Mesothelial cell of epicardium (in vitro differentiated cells): ENCODE measurements around the gene KCNC3. TPM values are rescaled to one million over a fixed set of nuclear protein-coding genes. Genes with fewer than 3 reads are reported as not detected.
"Not testable (repeated sequence)": the region's sequence is repeated elsewhere in the genome, so short reads cannot be mapped to it uniquely, and the experiment has no call there.

ENCODE experiments used
- DNase-seq, 2 experiments: peaks; one replicate each; pipeline ENCODE4 v3.0.0; 2021; ENCODE audit warnings: low spot score in 2 of 2; ENCODE audit not compliant: unreplicated experiment in 2 of 2
- H3K27ac Mint-ChIP-seq: 2 replicates; pipeline ENCODE4 v1.8.0; 2021; ENCODE audit warnings: mixed read lengths
- H3K27me3 Mint-ChIP-seq: 2 replicates; pipeline ENCODE4 v1.8.0; 2021; ENCODE audit warnings: low read depth, mixed read lengths
- H3K36me3 Mint-ChIP-seq: 2 replicates; pipeline ENCODE4 v1.8.0; 2021; ENCODE audit warnings: mixed read lengths
- H3K4me1 Mint-ChIP-seq: 2 replicates; pipeline ENCODE4 v1.8.0; 2021; ENCODE audit warnings: mixed read lengths
- H3K4me3 Mint-ChIP-seq: 2 replicates; pipeline ENCODE4 v1.8.0; 2021; ENCODE audit warnings: mild to moderate bottlenecking, moderate library complexity, mixed read lengths
- H3K9me3 Mint-ChIP-seq: 2 replicates; pipeline ENCODE4 v1.8.0; 2021; ENCODE audit warnings: mixed read lengths
- CTCF ChIP-seq: fragments of 200-600 bp; sonication (generic); IDR thresholded peaks from one replicate; pipeline ENCODE4 v1.5.0; 2021; ENCODE audit warnings: antibody characterized with exemption; ENCODE audit not compliant: unreplicated experiment
- total RNA-seq: library from RNA; stranded (reverse); gene quantifications from 3 replicates; pipeline ENCODE4 v1.2.1, GENCODE V29; 2021

Gene KCNC3
- total RNA-seq, 1 donor from 2014 or later: 54.4 TPM

DNA sequence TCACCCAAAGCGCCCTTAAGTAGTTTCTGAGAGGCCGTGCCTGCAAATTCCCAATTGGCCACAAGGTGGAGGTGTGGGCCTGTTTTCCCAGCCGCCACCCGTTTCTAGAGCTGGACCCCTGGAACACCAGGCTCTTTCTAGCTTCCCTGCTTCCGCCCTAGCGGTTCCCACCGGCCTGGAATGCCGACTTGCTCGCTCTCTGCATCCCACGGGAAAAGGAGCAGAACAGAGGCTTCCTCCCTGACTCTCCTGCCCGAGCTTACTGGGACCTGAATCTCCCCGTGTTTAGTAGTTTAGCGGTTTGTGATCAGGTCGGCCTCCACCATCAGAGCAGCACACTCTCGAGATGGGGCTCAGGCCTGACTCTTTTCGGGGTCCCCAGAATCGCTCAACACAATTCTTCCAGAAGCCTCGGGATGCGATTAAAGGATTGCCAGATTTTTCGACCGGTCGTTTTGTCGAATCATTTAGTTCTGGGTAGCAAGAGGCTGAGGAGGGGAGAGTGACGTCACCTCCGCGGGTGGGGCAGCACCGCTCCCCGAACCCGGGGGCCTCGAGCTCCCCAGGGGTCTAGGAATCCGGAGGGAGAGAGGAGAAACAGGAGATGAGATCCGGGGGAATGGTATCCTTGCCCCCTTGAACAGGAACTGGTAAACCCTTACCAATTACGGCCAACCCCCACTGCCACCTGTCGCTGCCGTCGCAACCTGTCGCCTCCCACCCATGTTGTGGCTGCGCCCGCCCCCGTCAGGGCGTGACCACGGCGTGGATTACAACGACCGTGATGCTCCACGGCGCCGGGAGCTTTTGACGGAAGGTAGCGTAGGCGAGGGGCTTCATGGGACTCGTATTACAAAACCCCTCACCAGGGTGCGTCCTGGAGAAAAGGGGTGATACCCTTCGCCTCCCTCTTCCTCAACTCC, 28.3 kb upstream of the KCNC3 start:
- Mint-ChIP-seq H3K36me3 (peaks cover 24% of the 10 kb centered on the region), H3K27me3 (no peaks in the 10 kb centered on the region), H3K4me3 (no peak overlapping the region), H3K27ac (no peak overlapping the region), H3K4me1 (no peaks in the 10 kb centered on the region), H3K9me3 (no peaks in the 10 kb centered on the region)
- DNase-seq: peak in 1 of 2 experiments; percentile 67
- peak; percentile 78 for TF ChIP-seq CTCF

DNA sequence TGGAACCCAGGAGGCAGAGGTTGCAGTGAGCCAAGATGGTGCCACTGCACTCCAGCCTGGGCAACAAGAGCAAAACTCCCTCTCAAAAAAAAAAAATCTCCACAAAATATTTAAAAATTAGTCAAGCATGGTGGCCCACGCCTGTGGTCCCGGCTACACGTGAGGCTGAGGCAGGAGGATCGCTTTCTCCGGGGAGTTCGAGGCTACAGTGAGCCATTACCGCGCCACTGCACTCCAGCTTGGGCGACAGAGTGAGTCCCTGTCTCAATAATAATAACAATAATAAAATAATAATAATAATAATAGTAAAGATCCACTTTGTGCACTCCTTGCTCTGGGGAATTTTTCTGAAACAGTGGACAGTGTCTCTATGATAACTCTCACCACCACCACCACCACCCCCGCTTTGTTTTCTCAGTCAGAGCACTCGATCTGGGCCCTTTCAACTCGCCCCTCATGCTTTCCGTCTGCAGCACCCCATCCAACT, 27.6 kb upstream of the KCNC3 start:
- H3K36me3 Mint-ChIP-seq: peaks cover 24% of the 10 kb centered on the region
- no peaks in the 10 kb centered on the region for H3K9me3 Mint-ChIP-seq
- DNase-seq: no peak
- H3K4me1 Mint-ChIP-seq: no peaks in the 10 kb centered on the region
- no peak overlapping the region for H3K27ac Mint-ChIP-seq
- no peak overlapping the region for H3K4me3 Mint-ChIP-seq
- no peak for TF ChIP-seq CTCF
- no peaks in the 10 kb centered on the region for H3K27me3 Mint-ChIP-seq

GRCh38 chr19:50353487-50353880, 24.3 kb upstream of the KCNC3 start:
- DNase-seq, H3K27me3 Mint-ChIP-seq, H3K27ac Mint-ChIP-seq, H3K4me3 Mint-ChIP-seq, H3K9me3 Mint-ChIP-seq, H3K4me1 Mint-ChIP-seq, H3K36me3 Mint-ChIP-seq: not testable (repeated sequence)

GRCh38 chr19:50352242-50352641, 23.1 kb upstream of the KCNC3 start:
- Mint-ChIP-seq H3K4me1 (no peaks in the 10 kb centered on the region), H3K36me3 (peaks cover 8% of the 10 kb centered on the region), H3K27me3 (no peaks in the 10 kb centered on the region), H3K9me3 (no peaks in the 10 kb centered on the region), H3K4me3 (no peak overlapping the region), H3K27ac (no peak overlapping the region)
- DNase-seq: no peak
- TF ChIP-seq CTCF: no peak

GRCh38 chr19:50349277-50350057, 20.3 kb upstream of the KCNC3 start:
- Mint-ChIP-seq H3K27me3 (no peaks in the 10 kb centered on the region), H3K36me3 (peaks cover 17% of the 10 kb centered on the region), H3K9me3 (peaks cover 10% of the 10 kb centered on the region), H3K27ac (no peak overlapping the region), H3K4me1 (no peaks in the 10 kb centered on the region), H3K4me3 (no peak overlapping the region)
- no peak for TF ChIP-seq CTCF
- DNase-seq: no peak

- not testable (repeated sequence) for H3K27ac Mint-ChIP-seq, H3K4me1 Mint-ChIP-seq, H3K4me3 Mint-ChIP-seq, H3K27me3 Mint-ChIP-seq, DNase-seq
- H3K36me3 Mint-ChIP-seq: peaks cover 26% of the 10 kb centered on the region
- peaks cover 13% of the 10 kb centered on the region for H3K9me3 Mint-ChIP-seq
These were observed 18.0 kb upstream of the KCNC3 start for GRCh38 chr19:50347089-50347581.
